Kidney capillary endothelial cell (primary cell): ENCODE measurements around the gene PRICKLE3.
A peak's percentile ranks its signal among the peaks of the same experiment; 100 is the strongest.

Experiments used
- DNase-seq: peaks from one replicate; pipeline ENCODE4 v3.0.0-alpha.2; 2018; ENCODE audit warnings: low spot score

The PRICKLE3 gene

DNA sequence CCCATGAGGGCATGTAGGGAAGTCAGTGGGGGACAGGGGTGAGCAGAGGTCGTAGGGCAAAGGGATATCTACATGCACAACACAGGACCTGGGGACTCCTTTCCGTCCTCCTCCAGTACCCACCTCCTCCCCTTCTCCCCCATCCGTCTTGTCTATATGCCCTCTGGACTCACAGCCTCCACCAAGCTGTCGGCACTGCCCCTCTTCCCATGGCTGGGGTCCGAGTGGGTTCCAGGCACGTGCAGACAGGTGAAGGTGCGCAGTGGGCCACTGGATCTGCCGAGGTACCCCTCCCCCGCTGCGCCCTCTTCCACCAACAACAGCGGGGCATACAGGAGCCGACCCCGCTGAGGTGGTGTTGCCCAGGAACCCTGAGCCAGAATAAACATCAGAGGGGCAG, 19.3 kb upstream of the PRICKLE3 start:
- DNase-seq, result no peak

GRCh38 chrX:49204709-49205108, 18.5 kb upstream of the PRICKLE3 start:
- DNase-seq, result no peak

DNA sequence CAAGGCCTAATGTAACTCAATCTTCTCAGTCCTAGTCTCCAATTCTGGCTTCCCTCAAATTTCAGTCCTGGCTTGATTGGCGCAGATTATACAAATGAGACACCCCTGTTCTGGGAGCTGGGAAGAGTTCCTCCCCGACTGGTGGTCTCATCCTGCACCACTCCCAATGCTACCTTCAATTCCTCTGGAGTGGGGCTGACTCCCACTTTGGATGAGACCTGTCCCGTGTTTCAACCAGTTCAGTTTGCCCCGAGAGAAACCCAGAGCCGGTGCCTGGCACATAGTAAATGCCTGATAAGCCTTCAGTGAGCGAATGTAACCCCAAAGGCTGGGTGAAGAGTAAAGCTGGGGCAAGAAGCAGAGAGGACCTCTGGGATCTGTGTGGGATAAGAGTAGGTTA, 17.8 kb upstream of the PRICKLE3 start:
- DNase-seq, result no peak

DNA sequence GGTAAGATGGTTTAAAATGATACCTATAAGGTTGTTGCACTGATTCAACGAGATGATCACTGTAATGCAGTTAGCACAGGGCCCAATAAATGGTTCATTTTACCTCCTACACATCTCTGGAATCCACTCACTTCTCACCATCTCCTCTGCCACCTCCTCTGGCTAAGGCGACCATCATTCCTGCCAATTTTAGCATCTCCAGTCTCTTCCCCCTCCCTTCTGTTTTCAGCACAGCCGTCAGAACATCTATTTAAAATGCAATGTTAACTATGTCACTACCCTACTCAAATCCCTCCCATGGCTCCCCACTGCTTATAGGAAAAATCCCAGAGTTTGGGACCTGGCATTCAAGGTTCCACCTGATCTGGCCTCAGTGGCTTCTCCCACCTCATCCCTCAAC, 17.4 kb upstream of the PRICKLE3 start:
- DNase-seq, result no peak

DNA sequence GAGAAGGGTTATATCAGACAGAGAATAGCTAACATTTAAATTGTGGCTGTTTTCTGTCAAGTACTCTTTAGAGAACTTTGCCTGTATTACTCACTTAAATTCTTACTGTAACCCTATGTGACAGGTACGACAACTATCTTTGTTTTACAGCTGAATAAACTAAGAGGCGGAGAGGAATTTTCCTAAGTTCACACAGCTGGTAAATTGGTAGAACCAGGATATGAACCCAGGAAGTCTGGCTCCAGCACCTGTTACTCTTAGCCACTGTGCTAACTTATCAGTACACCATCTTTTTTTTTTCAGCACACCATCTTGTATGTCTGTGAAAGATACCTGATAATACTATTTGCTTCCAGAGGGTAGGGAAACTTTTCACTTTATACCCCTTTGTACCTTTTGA, 15.8 kb upstream of the PRICKLE3 start:
- DNase-seq, result no peak

GRCh38 chrX:49199906-49200771, 14.0 kb upstream of the PRICKLE3 start, which contains the start of gene SYP:
Gene SYP, minus strand, starts transcription at chrX:49200193. Its CDS starts 7 bp downstream, at chrX:49200186.
- peak; percentile 65 for DNase-seq

GRCh38 chrX:49199315-49199595, 13.1 kb upstream of the PRICKLE3 start:
- no peak for DNase-seq

GRCh38 chrX:49198540-49199314, 12.6 kb upstream of the PRICKLE3 start:
- DNase-seq, result no peak

- DNase-seq, result no peak
Observed at GRCh38 chrX:49197543-49198087, 11.4 kb upstream of the PRICKLE3 start.

DNA sequence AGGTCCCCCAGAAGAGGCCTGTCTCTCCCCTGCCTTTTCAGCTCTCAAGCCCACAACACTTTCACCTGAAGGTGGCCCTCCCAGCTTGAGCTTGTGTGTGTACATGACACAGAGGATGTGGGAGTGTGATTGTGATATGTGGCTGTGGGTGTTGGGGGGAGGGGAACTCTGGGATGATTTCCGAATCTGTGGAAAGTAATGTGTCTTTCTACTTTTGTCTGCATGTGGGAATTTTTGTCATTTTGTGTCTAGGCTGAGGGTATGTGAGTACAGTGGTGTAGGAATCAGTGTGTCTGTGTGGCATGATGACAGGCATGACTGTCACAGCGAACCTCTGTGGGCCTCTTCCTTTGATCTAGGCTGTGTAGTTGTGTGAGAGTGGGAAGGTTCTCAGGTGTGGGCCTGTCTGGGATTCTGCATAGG, 7.4 kb upstream of the PRICKLE3 start:
- no peak for DNase-seq

- no peak for DNase-seq
Observed at GRCh38 chrX:49192722-49193328, 6.7 kb upstream of the PRICKLE3 start.

DNA sequence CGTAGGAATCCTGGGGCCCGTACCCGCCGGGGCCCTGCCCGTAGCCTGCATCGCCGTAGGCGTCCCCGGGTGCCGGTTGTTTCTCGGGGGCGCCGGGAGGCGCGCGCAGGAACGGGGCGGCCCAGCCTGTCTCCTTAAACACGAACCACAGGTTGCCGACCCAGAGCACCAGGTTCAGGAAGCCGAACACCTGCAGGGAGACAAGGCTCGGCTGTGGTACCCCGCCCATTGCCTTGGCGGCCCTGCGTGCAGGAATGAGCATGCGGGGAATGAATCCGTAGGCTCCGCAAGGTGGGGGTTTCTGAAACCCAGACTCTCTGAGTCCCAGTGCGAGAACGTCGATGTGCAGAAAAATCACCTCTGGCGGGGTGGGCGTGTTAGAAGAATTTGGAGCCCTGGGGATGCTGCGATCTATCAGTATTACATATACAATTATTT, 5.4 kb upstream of the PRICKLE3 start:
- DNase-seq, result no peak

DNA sequence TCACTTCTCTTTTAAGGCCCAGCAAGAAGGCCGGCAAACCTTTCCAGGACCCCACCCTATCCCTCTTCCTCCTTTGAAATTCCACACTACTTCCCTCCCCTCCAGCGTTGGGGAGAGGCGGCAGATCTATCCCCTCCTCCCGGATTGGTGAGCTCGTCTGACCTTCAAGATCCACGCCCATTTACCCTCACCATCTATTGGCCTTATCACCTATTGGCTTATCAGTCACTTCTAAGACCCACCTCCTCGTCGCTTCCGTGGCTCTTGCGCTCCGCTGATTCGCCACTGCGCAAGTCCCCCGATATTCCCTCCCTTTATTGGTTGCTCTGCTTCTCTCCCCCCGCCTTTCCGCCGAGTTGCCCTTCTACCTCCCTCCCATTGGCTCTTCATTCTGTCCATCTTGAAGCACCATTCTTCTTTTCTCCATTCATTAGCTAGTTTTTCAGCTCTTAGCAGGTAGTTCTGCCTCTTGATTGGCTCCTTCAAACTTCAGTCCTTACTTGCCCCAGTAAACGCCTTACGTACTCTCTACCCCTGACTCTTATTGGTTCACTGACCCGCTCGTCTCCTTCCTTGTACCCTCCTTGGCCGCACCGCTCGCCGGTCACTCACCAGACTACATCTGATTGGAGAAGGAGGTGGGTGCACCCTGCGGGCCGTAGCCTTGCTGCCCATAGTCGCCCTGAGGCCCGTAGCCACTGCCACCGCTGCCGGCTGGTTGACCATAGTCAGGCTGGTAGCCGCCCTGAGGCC, 4.8 kb upstream of the PRICKLE3 start:
- DNase-seq, result peak; percentile 90

GRCh38 chrX:49189606-49190005, 3.4 kb upstream of the PRICKLE3 start:
- DNase-seq, result no peak

- DNase-seq, result no peak
Observed at GRCh38 chrX:49188468-49189076, 2.4 kb upstream of the PRICKLE3 start.

GRCh38 chrX:49187526-49187925, 1.4 kb upstream of the PRICKLE3 start:
- no peak for DNase-seq

GRCh38 chrX:49187028-49187394, 838 bp upstream of the PRICKLE3 start:
- DNase-seq, result no peak

DNA sequence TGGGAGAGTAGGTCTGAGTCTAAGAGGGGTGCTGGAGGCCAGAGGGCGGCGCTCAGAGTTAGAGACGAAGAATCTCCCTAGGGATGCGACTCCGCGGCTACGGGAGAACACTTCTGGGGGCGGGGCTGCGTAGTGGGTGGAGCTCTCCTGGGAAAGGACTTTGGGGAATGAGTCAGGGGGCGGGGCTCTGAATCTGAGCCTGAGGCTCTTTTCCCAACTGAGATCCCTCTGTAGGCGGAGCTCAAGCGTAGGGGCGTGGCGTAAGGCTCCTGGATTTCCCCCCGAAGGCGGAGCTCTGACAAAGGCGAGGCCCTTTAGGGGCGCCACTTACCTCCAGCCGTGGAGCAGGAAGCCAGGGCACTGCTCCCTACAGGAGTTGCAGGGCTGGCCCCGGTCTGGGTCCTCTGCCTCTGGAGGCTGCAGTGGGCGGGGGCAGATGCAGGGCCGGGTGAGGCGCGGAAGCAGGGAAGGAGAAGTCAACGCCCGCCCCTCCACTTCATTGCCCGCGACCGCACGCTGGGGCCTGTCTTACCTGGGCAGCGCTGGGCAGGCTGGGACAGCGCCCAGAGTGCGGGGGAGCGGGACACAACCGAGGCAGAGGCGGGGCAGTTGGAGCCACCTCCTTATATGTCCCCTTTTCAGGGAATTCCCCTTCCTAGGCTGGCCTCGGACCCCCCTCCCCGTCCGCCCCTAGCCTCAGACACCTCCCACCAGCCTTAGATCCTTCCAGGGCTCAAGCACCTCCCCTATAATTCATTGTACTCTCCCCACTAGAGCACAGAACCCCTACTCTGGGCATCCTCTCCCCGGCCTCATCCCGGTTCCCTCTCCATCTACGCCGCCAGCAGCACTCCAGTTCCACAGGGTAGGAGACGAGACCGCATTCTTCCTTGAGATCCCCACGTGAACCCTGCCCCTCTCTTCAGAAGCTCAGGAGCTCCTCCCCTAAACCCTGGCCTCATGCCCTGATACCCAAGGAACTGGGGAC, 1.6 kb downstream of the PRICKLE3 start:
- DNase-seq, result peak; percentile 71

GRCh38 chrX:49183701-49184281, 2.4 kb downstream of the PRICKLE3 start:
- no peak for DNase-seq

GRCh38 chrX:49179358-49179757, 6.8 kb downstream of the PRICKLE3 start:
- no peak for DNase-seq
